ENCODE measurements around the gene LCP2. TPM values are rescaled to one million over a fixed set of nuclear protein-coding genes. Genes with fewer than 3 reads are reported as not detected.

The LCP2 gene
- total RNA-seq, 1 experiment from 2014 or later = not detected

GRCh38 chr5:170254056-170254455 is 43.5 kb downstream of the LCP2 start:
- DNase-seq = peak in 1 of 2 experiments; percentile 99
- 0 out of 2 replicates have a peak overlapping the region, but pooled peaks have one; percentile 55 for H3K27ac ChIP-seq
- H3K4me1 ChIP-seq (replicated peaks; ENCODE audit: insufficient read depth) = peaks cover 16% of the 10 kb centered on the region
- no peak overlapping the region for H3K4me3 ChIP-seq
- H3K27me3 ChIP-seq (ENCODE audit: insufficient read depth, low read depth) = no peaks in the 10 kb centered on the region
- no peaks in the 10 kb centered on the region for H3K36me3 ChIP-seq (ENCODE audit: low read depth)
- H2AFZ ChIP-seq = no peak overlapping the region
- no peaks in the 10 kb centered on the region for H3K9me2 ChIP-seq (ENCODE audit: insufficient read depth)
- no peaks in the 10 kb centered on the region for H4K20me1 ChIP-seq (ENCODE audit: insufficient read depth)
- H3K4me2 ChIP-seq = peak overlapping the region; percentile 44
- intact Hi-C loops (cut with micrococcal nuclease; ENCODE audit: unreplicated experiment) = no loop called here
- ChIA-PET POLR2A (ENCODE audit: unreplicated experiment) (no interaction called here), CTCF (no interaction called here)
- no peak for TF ChIP-seq EZH2 (IDR thresholded peaks at IDR 0.05; ENCODE audit: low read depth)
- TF ChIP-seq, protein P1, sequence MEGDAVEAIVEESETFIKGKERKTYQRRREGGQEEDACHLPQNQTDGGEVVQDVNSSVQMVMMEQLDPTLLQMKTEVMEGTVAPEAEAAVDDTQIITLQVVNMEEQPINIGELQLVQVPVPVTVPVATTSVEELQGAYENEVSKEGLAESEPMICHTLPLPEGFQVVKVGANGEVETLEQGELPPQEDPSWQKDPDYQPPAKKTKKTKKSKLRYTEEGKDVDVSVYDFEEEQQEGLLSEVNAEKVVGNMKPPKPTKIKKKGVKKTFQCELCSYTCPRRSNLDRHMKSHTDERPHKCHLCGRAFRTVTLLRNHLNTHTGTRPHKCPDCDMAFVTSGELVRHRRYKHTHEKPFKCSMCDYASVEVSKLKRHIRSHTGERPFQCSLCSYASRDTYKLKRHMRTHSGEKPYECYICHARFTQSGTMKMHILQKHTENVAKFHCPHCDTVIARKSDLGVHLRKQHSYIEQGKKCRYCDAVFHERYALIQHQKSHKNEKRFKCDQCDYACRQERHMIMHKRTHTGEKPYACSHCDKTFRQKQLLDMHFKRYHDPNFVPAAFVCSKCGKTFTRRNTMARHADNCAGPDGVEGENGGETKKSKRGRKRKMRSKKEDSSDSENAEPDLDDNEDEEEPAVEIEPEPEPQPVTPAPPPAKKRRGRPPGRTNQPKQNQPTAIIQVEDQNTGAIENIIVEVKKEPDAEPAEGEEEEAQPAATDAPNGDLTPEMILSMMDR (conservative IDR thresholded peaks at IDR 0.05) = no peak
- no peaks in the 10 kb centered on the region for H3K9me3 ChIP-seq (ENCODE audit: insufficient read depth, low read depth)
- peaks cover 21% of the 10 kb centered on the region for H3F3A ChIP-seq (ENCODE audit: insufficient read depth, low read depth)
- H3K79me2 ChIP-seq (ENCODE audit: low read depth) = no peaks in the 10 kb centered on the region
- BruUV-seq (replicated peaks) = no TSS peak

DNA sequence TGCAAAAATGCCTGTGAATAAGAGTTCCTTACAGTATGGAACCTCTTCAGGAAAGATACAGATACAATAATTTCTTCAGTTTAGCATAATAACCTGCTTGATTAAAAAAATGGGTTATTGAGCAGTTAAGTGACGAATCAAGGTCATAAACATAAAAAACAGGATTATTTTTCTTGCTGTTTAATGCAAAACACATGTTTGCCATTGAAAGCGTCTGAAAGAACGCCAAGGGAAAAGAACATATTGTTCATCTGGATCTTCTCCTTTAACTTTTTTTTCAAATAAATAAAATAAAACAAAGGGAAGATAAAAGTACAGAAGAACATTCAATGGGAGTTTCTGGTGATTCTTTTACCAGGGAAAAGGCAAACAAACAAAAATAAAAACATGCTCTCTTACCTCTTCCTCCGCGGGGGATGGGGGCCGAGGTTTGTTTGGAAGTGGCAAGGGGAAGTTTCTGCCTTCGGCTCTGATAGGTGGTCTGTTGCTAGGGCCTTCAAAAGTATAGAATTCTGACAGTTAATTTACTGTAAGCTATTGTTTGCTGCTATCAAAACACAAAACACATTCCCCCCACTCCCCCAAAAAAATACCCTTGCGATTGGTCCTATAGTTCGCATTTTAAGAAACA is 44.7 kb downstream of the LCP2 start:
- Histone ChIP-seq H3K36me3 (ENCODE audit: low read depth) (no peaks in the 10 kb centered on the region), H4K20me1 (ENCODE audit: insufficient read depth) (no peaks in the 10 kb centered on the region), H3K4me3 (no peak overlapping the region), H3F3A (ENCODE audit: insufficient read depth, low read depth) (peaks cover 21% of the 10 kb centered on the region), H3K79me2 (ENCODE audit: low read depth) (no peaks in the 10 kb centered on the region), H3K4me2 (peak overlapping the region; percentile 44; the same call in 1 of the 2 replicates), H3K4me1 (replicated peaks; ENCODE audit: insufficient read depth) (peaks cover 24% of the 10 kb centered on the region), H3K9me2 (ENCODE audit: insufficient read depth) (no peaks in the 10 kb centered on the region), H3K27me3 (ENCODE audit: insufficient read depth, low read depth) (no peaks in the 10 kb centered on the region), H3K27ac (no peak overlapping the region), H2AFZ (no peak overlapping the region), H3K9me3 (ENCODE audit: insufficient read depth, low read depth) (no peaks in the 10 kb centered on the region)
- no TSS peak for BruUV-seq (replicated peaks)
- intact Hi-C loops (cut with micrococcal nuclease; ENCODE audit: unreplicated experiment) = no loop called here
- no peak for TF ChIP-seq EZH2 (IDR thresholded peaks at IDR 0.05; ENCODE audit: low read depth)
- TF ChIP-seq, protein P1 (conservative IDR thresholded peaks at IDR 0.05) = no peak
- POLR2A ChIA-PET (ENCODE audit: unreplicated experiment) = no interaction called here
- CTCF ChIA-PET = no interaction called here
- no peak for DNase-seq

DNA sequence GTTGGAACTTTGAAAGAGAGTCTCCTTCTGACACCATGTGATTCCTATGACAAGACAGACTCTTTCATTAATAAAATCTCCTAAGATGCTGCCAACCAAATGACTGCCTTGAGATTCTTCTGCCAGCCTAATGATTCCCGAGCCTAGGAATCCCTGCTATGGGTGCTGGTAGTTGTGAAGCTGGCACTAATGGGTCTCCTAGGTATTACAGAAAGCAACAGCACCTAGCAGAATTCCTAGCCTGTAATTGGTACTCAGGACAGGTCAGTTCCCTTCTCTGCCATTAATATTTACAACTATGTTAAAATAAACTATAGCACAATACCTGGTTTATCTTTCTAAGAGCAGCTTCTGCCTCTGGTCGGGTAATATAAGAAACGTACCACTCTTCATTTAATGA is 45.5 kb downstream of the LCP2 start:
- H3F3A ChIP-seq (ENCODE audit: insufficient read depth, low read depth) = peaks cover 21% of the 10 kb centered on the region
- DNase-seq = no peak
- H2AFZ ChIP-seq = no peak overlapping the region
- no peaks in the 10 kb centered on the region for H3K9me2 ChIP-seq (ENCODE audit: insufficient read depth)
- H3K4me1 ChIP-seq (replicated peaks; ENCODE audit: insufficient read depth) = peaks cover 30% of the 10 kb centered on the region
- no peaks in the 10 kb centered on the region for H4K20me1 ChIP-seq (ENCODE audit: insufficient read depth)
- CTCF ChIA-PET = no interaction called here
- H3K36me3 ChIP-seq (ENCODE audit: low read depth) = no peaks in the 10 kb centered on the region
- H3K4me2 ChIP-seq = no peak overlapping the region
- H3K9me3 ChIP-seq (ENCODE audit: insufficient read depth, low read depth) = no peaks in the 10 kb centered on the region
- H3K27ac ChIP-seq = no peak overlapping the region
- H3K79me2 ChIP-seq (ENCODE audit: low read depth) = no peaks in the 10 kb centered on the region
- no TSS peak for BruUV-seq (replicated peaks)
- POLR2A ChIA-PET (ENCODE audit: unreplicated experiment) = no interaction called here
- H3K27me3 ChIP-seq (ENCODE audit: insufficient read depth, low read depth) = no peaks in the 10 kb centered on the region
- TF ChIP-seq, protein P1 (conservative IDR thresholded peaks at IDR 0.05) = no peak
- no peak for TF ChIP-seq EZH2 (IDR thresholded peaks at IDR 0.05; ENCODE audit: low read depth)
- intact Hi-C loops (cut with micrococcal nuclease; ENCODE audit: unreplicated experiment) = no loop called here
- no peak overlapping the region for H3K4me3 ChIP-seq
